ENCODE measurements around the gene MIEF2. TPM values are rescaled to one million over a fixed set of nuclear protein-coding genes. Genes with fewer than 3 reads are reported as not detected.

Gene MIEF2
- total RNA-seq, 1 experiment from 2014 or later, result 19.4 TPM

DNA sequence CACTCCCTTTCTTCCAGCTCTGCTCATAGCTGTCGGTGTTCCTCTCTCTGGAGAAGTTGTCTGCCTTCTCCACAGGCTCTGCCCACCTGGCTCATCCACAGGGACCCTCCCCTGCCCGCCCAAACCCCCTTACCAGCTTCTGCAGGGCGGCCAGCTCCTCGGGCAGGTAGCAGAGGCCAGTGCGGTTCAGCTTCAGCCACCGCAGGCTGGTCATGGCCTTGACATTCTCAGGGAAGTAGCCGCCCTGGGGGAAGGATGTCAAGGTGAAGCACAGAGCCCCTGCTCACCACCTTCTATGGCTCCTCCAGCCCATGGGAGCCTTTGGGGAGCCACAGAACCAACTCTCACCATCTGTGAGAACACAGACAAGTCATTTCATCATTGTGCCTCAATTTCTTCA is 3.7 kb upstream of the MIEF2 start:
- no peak for DNase-seq (ENCODE audit: low spot score)

DNA sequence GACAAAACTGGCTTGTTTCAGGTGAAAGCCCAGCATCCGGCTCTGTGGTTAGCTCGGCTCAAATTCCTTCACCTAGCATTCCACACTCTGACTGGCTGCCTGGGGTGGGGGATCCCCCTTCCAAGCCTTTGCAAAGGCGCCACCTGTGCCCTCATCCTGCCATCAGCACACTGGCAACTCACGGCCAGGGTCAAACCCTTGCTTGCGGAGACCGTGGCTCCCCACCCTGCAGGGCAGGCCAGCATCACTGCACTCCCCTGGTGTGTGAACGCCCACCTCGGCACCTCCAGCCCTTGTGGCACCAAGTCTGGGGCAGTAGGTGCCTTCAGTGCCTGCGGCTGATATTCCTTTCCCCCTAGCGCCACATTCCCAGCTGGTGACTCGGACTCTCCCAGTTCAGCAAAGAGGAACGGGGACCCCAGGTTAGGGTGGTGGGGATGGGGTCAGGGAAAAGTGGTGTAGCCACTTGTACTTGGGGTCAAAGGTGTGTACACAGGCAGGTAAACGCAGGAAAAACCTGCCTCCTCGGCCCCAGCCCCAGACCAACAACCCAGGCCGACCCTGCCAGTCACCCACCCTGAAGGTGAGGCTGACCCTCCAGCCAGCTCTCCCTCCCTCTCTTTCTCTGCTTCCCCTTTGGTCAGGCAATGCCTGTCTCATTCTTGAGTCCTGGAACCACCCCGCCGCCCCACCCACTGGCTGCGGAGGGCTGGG is 3.0 kb upstream of the MIEF2 start:
- DNase-seq (ENCODE audit: low spot score), result peak; percentile 81

DNA sequence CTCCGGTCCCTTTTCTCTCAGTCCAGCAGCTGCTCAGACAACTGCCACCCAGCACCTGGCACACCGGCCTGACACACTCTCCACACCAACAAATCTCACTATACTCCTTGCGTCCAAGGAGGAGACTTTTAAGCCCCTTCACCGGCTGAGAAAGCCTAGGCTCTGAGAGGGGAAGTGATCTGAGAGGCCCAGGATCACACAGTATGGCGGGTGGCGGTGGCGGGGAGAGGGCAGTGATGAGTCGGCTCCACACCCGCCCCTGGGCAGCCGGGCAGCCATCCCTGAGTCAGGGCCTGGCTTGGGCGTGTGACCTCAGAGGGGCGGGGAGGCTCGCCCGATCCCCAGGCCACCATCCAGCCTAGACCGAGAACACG is 2.5 kb upstream of the MIEF2 start:
- peak; percentile 82 for DNase-seq (ENCODE audit: low spot score)

DNA sequence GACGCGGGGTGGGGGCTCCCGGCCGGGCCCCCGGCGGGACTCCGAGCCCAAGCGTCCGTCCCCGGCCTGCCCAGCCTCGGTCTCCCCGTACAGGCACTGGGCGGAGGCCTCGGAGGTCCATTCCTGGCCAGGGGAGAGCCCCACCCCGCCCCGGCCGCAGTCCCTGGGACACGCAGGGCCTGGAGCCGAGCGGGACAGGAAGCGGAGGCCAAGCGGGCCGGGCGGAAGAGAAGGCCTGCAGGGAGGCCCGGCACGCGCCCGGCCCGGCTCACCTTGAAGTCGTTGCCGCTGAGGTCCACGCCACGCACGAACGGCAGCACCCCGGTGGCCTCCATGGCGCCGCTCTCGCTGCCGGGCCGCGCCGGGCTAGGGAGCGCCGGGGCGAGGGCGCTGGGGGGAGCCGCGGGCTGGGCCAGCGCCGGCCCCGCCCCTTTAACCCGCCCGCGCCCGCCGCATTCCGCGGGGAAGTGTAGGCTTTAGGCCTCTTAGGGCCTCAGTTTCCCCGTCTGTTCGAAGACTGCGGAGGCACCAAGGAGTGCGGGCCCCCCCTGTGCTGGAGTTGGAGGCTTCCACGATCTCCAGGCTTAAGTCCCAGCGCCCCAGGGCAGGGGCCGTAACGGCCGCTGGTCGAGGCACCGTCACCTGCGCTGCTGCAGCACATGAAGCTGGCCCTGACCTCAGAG is 2.0 kb upstream of the MIEF2 start, which contains the start of gene FLII:
Gene FLII (minus strand): TSS at position 383 of the 683 bp plus-strand sequence. CDS start 48 bp downstream, at position 335.
- peak; percentile 25 for DNase-seq (ENCODE audit: low spot score)

DNA sequence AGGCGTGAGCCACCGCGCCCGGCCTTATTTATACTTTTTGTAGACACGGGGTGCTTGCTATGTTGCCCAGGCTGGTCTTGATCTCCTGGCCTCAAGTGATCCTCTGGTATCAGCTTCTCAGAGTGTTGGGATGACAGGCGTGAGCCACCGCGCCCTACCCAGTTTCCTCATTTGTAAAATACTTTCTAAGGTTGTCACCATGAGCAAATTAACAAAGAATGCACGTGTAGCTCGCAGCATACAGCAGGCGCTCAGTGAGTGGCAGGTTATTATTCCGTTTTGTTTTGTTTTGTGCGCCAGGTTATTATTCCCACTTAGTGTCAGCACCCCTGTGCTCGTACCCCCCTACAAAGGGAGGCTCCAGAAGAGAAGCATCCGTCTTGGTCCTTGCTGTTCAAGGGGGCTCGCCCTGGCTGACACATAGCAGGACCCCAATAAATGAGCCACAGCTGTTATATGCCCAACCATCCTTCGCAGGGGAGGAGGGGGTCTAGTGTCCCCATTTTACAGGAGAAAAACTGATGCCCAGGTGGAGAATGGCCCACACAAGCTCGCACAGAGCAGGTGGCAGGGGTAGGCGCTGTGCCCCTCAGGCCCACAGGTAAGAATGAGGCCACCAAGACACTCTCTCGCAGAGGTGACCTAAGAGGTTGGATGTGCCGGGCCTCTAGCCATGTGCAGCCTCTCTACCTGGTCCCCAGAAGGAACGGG is 686 bp upstream of the MIEF2 start:
- peak; percentile 77 for DNase-seq (ENCODE audit: low spot score)

DNA sequence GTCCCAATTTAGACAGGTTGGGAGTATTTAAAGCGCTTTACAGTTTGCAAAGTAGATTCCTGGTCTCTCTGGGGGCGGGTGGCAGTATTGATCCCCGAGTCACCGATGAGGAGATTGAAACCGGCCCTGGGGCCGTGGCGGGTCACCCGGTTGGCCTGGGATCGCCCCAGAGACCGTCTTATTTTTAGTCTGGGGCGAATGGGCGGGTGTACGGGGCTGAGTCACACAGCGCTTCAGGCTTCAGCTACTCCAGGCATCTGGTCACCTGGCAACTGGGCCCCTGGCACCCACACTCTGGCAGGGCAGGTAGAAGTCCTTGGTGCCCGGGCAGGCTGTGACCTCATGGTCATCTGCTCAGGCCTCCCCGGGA is 669 bp downstream of the MIEF2 start:
- DNase-seq (ENCODE audit: low spot score), result peak; percentile 85

DNA sequence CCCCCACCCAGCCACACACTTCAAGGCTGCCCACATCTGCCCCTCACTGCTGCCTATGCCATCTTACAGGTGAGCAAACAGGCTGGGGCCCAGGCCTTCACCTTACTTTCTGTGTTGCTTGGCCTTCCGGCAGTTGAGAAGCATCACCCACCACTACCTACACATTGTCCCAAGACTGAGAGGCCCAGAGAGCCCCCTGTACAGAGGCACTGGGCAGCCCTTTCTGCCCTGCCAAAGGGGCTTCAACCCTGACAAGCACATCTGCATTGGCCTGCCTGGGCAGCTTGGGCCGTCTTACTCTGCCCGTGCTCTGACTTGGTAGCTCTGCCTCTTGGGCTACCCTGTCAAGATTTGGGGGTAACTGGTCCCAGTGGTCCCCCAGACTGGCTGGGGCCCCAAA is 1.2 kb downstream of the MIEF2 start:
- DNase-seq (ENCODE audit: low spot score), result no peak

DNA sequence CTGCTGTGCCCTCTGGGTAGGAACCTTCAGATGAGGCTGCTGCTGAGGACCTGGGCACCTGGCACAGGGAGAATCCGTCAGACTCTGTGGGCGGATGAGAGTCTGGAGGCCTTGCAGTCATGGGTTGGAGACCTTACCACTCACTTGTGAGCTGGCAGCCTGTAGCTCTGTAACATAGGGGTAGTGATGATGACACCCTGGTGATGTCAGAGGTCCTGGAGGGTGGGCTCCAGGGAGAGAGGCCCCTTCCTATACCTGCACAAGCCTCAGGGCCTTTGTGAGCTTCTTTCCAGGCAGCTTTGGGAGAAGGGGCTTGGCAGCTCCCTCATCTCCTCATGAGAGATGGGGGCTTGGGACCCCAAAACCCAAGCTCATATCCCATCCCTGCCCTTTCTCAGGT is 1.6 kb downstream of the MIEF2 start:
- no peak for DNase-seq (ENCODE audit: low spot score)

DNA sequence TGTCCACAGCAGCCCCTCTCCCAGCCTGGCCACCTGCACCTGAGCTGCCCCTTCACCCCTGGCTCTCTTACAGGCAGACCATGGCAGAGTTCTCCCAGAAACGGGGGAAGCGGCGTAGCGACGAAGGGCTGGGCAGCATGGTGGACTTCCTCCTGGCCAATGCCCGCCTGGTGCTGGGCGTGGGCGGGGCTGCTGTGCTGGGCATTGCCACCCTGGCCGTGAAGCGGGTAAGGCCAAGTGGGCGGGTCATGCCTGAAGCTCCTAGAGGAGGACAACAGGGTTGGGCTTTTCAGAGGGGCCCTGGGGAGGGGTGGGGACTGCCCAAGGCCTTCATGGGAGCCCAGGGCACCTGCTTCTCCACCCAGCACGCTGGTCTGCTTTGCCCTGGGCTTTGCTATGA is 2.2 kb downstream of the MIEF2 start:
- no peak for DNase-seq (ENCODE audit: low spot score)

DNA sequence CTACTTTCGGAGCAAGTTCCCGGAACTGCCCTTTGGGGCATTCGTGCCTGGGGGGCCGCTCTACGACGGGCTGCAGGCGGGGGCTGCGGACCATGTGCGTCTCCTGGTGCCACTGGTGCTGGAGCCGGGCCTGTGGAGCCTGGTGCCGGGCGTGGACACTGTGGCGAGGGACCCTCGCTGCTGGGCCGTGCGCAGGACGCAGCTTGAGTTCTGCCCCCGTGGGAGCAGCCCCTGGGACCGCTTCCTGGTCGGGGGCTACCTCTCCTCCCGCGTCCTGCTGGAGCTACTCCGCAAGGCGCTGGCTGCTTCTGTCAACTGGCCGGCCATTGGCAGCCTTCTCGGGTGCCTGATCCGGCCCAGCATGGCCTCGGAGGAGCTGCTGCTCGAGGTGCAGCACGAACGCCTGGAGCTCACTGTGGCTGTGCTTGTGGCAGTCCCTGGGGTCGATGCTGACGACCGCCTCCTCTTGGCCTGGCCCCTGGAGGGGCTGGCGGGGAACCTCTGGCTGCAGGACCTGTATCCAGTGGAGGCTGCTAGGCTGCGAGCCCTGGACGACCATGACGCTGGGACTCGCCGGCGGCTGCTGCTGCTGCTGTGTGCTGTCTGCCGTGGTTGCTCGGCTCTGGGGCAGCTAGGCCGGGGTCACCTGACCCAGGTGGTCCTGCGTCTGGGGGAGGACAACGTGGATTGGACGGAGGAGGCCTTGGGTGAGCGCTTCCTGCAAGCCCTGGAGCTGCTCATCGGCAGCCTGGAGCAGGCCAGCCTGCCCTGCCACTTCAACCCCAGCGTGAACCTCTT is 3.6 kb downstream of the MIEF2 start:
- DNase-seq (ENCODE audit: low spot score), result no peak

DNA sequence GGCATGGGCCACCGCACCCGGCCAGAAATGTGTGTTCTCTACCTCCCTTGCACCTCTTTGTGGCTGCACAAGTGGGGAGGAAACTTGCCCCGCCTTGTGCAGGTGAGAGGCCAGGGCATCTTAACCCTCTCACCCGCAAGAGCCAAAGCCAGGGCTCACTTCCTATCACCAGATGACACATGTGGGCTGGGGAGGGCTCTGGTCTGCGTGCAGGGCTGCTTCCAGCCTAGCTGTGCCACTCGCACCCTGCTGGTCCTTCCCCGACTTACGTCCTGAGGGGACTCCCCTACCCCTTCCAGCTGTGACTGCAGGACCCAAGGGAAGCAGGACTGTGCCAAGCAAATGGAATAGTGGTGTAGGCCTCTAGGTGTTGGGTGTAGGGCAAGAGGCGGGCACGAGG is 6.9 kb downstream of the MIEF2 start:
- DNase-seq (ENCODE audit: low spot score), result no peak

DNA sequence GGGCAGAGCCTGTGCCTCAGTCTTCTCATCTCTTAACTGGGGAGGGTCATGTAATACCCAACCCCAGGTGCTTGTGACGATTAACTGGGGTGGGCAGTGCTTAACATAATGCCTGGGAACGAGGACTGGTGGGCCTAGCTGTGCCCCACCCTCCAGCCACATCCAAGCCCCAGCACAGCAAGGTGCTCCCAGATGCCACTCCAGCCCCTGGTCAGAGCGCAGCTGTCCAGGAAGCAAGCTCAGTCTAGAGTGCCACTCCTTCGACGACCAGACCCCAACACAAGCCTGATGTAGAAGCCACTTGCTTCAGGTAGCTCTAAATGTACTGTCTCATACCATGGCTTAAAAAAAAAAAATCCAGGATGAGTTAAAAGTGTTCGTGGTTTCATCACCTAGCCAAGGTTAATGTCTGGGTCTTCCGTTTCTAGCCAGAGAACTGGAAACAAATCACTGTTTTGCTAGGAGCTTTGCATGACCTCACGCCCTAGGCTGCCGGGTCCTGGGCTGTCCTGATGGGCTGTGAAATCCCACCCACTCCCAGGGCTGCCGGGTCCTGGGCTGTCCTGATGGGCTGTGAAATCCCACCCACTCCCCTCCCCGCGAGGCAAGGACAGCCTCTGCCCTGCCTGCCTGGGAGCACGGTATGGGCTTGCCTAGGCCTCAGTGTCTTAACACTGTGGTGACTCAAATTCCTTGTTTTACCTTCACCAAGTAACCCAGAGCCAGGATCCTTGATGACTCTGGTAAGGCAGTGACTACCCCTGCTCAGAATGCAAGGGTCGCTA is 7.7 kb downstream of the MIEF2 start:
- no peak for DNase-seq (ENCODE audit: low spot score)

DNA sequence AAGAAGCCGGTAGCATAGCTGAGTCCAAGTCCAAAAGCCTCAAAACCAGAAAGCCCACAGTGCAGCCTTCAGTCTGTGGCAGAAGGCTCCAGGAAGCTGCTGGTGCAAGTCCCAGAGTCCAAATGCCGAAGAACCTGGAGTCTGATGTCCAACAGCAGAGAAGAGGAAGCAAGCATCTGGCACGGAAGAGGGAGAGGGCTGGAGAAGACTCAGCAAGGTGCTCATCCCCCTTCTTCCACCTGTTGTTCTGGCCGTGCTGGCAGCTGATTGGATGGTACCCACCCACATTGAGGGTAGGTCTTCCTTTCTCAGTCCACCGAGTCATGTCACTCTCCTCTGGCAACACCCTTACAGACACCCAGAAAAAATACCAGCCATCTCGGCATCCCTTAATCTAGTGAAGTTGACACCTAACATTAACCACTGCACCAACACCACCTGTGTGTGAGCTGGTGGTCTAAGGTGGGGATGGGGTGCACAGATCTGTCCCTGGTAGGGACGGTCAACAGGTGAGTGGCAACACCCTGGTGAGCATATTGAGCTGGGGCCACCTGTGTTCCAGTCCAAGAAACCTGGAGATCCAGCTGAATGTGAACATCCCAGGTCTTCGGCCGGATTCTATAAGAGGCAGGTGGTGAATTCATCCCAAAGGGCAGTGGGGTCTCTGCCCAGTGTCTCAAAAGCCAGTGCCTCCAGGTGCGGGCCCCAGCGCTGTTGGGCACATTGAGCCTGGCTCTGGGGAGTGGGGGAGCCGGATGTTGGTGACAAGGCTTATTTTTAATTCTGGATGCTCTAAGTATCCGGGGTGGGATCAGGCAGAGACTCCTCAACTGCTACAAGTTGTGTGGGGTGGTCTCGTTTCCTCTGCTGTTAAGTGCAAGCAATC is 9.8 kb downstream of the MIEF2 start:
- DNase-seq (ENCODE audit: low spot score), result no peak

DNA sequence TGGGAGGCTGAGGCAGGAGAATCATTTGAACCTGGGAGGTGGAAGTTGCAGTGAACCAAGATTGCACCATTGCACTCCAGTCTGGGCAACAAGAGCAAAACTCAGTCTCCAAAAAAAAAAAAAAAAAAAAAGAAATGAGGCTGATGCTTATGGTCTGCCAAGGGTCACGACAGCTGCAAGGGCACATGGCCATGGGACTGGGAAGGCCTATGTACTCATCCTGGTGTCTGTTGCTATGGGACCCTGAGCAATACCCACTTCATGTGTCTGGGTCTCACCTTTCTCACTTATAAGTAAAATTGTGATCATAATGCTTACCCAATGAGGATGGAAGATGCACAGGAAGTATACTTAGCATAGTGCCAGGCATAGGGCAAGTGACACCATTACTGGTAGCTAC is 16.6 kb downstream of the MIEF2 start:
- DNase-seq (ENCODE audit: low spot score), result no peak

DNA sequence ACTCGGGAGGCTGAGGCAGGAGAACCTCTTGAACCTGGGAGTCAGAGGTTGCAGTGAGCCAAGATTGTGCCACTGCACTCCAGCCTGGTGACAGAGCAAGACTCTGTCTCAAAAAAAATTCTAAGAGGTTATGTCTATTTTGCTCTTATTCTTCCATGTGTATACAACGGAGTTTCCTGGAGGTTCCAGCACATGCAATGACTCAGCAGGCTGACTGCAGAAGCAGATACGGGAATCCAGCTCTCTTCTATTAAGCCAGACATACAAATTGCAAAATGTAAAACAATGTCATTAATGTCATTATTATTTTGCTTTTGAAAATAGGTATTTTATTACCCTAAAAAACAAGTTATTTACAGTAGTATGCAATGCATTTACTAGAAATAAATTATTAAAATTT is 18.4 kb downstream of the MIEF2 start:
- DNase-seq (ENCODE audit: low spot score), result no peak

DNA sequence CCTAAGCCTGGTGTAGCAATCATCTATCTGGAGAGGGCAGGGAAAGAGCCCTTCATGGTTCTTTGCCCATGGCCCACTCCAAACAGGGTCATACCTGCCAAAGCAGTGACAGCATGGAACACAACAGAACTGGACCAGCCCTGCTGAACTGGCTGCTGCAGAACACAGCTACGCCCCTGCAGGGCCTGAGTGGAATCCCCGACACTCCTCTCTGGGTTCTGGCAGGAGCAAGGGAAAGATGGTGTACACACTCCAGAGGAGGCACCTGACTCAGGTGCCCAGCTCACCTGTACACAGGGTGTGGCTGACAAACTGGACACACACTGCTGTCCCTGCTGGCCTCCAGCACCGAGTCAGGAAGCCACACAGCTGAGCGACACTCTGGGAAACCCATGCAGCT is 19.8 kb downstream of the MIEF2 start:
- no peak for DNase-seq (ENCODE audit: low spot score)

DNA sequence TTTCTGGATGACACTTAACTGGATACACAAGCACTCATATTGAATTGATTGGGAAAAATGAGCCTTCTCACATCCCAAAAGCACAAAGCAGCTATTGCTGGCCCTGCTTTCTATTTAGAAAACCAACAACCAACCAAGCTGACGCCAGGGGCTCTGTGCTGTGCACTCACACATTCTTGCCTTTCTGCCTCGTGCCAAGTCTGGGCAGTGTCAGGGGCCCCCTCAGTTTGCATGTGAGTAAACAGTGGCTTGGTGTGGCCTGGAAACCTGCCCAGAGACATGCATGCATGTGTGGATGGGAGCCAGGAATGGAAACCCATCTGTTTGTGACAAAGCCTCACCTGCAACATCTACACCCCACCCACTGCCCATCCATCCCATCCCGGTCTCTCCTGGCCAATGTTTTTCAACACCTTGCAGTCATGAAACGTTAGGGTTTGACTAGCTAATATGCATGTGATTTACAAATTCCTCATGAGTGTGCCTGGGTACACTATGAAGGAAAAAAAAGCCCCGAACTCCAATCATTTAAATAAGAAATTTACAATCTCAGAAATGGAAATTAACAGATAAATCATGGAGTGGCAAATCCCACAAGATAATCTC is 20.4 kb downstream of the MIEF2 start:
- no peak for DNase-seq (ENCODE audit: low spot score)

DNA sequence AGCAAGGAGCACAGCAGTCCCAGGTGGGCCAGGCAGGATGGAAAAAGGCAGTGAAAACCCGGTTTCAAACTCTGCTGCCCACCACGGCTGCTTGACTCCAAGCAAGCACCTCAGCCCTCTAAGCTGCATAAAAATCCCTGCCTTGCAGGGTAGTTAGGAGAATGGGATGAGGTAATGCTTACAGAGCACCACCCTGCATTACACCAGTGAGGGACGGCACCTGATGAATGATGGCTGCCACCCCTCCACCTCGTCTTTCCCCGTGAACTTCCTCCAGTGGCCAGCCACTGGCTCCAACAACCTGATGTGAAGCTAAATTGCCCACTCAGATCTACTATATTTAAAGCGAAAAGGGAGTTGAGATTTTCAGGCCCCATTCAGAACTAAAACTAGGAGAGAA is 21.3 kb downstream of the MIEF2 start:
- DNase-seq (ENCODE audit: low spot score), result no peak

DNA sequence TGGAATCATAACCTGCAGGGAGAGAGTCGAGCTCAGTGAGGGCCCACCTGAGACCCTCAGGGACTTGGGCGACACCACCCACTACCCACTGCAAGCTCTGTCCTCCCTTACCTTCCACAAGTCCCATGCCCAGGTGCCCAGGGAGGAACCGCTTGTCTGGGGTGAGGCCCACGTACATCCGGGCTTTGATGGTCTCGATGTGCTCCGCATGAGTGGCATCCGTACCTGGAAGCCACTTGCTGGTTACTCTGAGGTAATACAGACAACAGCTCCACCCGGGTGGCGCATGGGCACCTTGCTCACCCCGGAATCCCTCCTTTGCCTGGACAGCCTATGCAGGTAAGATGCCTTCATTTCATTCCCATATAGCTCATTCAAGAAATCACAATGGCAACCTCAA is 24.8 kb downstream of the MIEF2 start:
- no peak for DNase-seq (ENCODE audit: low spot score)

Measured in A172 (cell line).